Hepatocyte (in vitro differentiated cells): Measurements from ENCODE around the gene LRCH1.

Experiments
- EZH2 ChIP-seq: fragments of 200-600 bp; sonication (generic); IDR thresholded peaks from 2 replicates; pipeline ENCODE4 v1.6.1; 2016; ENCODE audit warnings: antibody characterized with exemption, mild to moderate bottlenecking, borderline replicate concordance
- TF ChIP-seq, protein P1 (sequence below): fragments of 200-600 bp; sonication (generic); IDR thresholded peaks from 2 replicates; pipeline ENCODE4 v1.5.1; 2016; ENCODE audit warnings: antibody characterized with exemption, mild to moderate bottlenecking; ENCODE audit not compliant: poor library complexity

DNA sequence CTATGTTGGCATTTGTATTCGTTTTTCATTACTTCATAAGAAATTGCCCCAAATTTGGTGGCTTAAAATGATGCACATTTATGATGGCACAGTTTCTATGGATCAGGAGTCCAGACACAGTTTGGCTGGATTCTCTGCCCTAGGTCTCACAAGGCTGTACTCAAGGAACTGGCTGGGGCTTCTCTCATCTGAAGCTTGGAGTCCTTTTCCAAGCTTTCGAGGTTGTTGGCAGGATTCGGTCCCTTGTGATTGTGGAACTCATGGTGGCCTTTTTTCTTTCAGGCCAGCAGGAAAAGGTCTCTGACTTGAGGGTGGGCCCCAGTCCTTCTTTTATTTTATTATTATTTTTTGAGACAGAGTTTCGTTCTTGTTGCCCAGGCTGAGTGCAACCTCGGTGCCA, 23.8 kb downstream of the LRCH1 start:
- TF ChIP-seq, protein P1, sequence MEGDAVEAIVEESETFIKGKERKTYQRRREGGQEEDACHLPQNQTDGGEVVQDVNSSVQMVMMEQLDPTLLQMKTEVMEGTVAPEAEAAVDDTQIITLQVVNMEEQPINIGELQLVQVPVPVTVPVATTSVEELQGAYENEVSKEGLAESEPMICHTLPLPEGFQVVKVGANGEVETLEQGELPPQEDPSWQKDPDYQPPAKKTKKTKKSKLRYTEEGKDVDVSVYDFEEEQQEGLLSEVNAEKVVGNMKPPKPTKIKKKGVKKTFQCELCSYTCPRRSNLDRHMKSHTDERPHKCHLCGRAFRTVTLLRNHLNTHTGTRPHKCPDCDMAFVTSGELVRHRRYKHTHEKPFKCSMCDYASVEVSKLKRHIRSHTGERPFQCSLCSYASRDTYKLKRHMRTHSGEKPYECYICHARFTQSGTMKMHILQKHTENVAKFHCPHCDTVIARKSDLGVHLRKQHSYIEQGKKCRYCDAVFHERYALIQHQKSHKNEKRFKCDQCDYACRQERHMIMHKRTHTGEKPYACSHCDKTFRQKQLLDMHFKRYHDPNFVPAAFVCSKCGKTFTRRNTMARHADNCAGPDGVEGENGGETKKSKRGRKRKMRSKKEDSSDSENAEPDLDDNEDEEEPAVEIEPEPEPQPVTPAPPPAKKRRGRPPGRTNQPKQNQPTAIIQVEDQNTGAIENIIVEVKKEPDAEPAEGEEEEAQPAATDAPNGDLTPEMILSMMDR, result no peak
- no peak for TF ChIP-seq EZH2
